ENCODE results near the gene MBD5.
A peak's percentile ranks its signal among the peaks of the same experiment; 100 is the strongest.

MBD5 gene

GRCh38 chr2:148493822-148494563, 473.1 kb downstream of the MBD5 start:
- no peak for DNase-seq

GRCh38 chr2:148495586-148495985, 474.7 kb downstream of the MBD5 start:
- no peak for DNase-seq

- DNase-seq: no peak
These were observed 480.7 kb downstream of the MBD5 start for GRCh38 chr2:148501545-148501944.

GRCh38 chr2:148503516-148503915, 482.6 kb downstream of the MBD5 start:
- DNase-seq: no peak

GRCh38 chr2:148507970-148508369, 487.1 kb downstream of the MBD5 start:
- DNase-seq: no peak

- no peak for DNase-seq
These were observed 488.0 kb downstream of the MBD5 start for GRCh38 chr2:148508878-148509287.

- DNase-seq: peak; percentile 47
These were observed 488.5 kb downstream of the MBD5 start for GRCh38 chr2:148509288-148509902.

- DNase-seq: no peak
These were observed 491.0 kb downstream of the MBD5 start for GRCh38 chr2:148511883-148512282.

GRCh38 chr2:148512501-148512900, 491.6 kb downstream of the MBD5 start:
- DNase-seq: no peak

- DNase-seq: no peak
These were observed 492.5 kb downstream of the MBD5 start for GRCh38 chr2:148513427-148513826.

- no peak for DNase-seq
These were observed 494.2 kb downstream of the MBD5 start for GRCh38 chr2:148515120-148515519.

- DNase-seq: no peak
These were observed 495.1 kb downstream of the MBD5 start for GRCh38 chr2:148515976-148516375.

- no peak for DNase-seq
These were observed 496.4 kb downstream of the MBD5 start for GRCh38 chr2:148517296-148517695.

GRCh38 chr2:148517822-148518221, 496.9 kb downstream of the MBD5 start:
- no peak for DNase-seq

GRCh38 chr2:148519013-148519412, 498.1 kb downstream of the MBD5 start:
- DNase-seq: no peak

- DNase-seq: no peak
These were observed 500.3 kb downstream of the MBD5 start for GRCh38 chr2:148521181-148521580.

GRCh38 chr2:148523315-148523714, 502.4 kb downstream of the MBD5 start:
- no peak for DNase-seq

- no peak for DNase-seq
These were observed 503.6 kb downstream of the MBD5 start for GRCh38 chr2:148524519-148524919.

GRCh38 chr2:148525130-148525529, 504.2 kb downstream of the MBD5 start:
- no peak for DNase-seq

- no peak for DNase-seq
These were observed 505.8 kb downstream of the MBD5 start for GRCh38 chr2:148526509-148527346.

- DNase-seq: no peak
These were observed 506.8 kb downstream of the MBD5 start for GRCh38 chr2:148527488-148528340.

- no peak for DNase-seq
These were observed 507.6 kb downstream of the MBD5 start for GRCh38 chr2:148528356-148529064.
